GM23338 (cell line): Measurements from ENCODE around the gene ZCCHC9. TPM values are rescaled to one million over a fixed set of nuclear protein-coding genes. Genes with fewer than 3 reads are reported as not detected.

Experiments
- ATAC-seq: fragments of 200-7000 bp; cut with Tn5 transposase; 3 replicates; pipeline ENCODE4 v1.9.1; 2020
- DNase-seq: peaks from one replicate; pipeline ENCODE4 v3.0.0-alpha.2; 2015; ENCODE audit warnings: low spot score
- H2AFZ ChIP-seq: fragments of 200-600 bp; sonication (generic); 2 replicates; pipeline ENCODE4 v1.8.0; 2016; ENCODE audit warnings: antibody characterized with exemption, mild to moderate bottlenecking, moderate library complexity
- H3F3A ChIP-seq: fragments of 200-600 bp; sonication (generic); replicated peaks from 2 replicates; pipeline ENCODE4 v1.8.0; 2017; ENCODE audit warnings: antibody characterized with exemption, mixed run types, low read depth
- H3K27ac ChIP-seq: fragments of 200-600 bp; sonication (generic); 2 replicates; pipeline ENCODE4 v1.6.1; 2016; ENCODE audit warnings: low read depth
- H3K27me3 ChIP-seq: fragments of 200-600 bp; sonication (generic); 2 replicates; pipeline ENCODE4 v1.8.0; 2016; ENCODE audit warnings: mild to moderate bottlenecking, mixed run types, moderate library complexity; ENCODE audit not compliant: insufficient read depth
- H3K36me3 ChIP-seq: fragments of 200-600 bp; sonication (generic); 2 replicates; pipeline ENCODE4 v1.8.0; 2016; ENCODE audit warnings: mild to moderate bottlenecking; ENCODE audit not compliant: insufficient read depth
- H3K4me1 ChIP-seq: fragments of 200-600 bp; sonication (generic); 2 replicates; pipeline ENCODE4 v1.8.0; 2016; ENCODE audit warnings: mild to moderate bottlenecking, moderate library complexity; ENCODE audit not compliant: insufficient read depth
- H3K4me2 ChIP-seq: fragments of 200-600 bp; sonication (generic); 2 replicates; pipeline ENCODE4 v1.7.1; 2017; ENCODE audit warnings: mixed run types
- H3K4me3 ChIP-seq: fragments of 200-600 bp; sonication (generic); 2 replicates; pipeline ENCODE4 v1.6.1; 2016; ENCODE audit warnings: mixed run types
- H3K79me2 ChIP-seq: fragments of 200-600 bp; sonication (generic); replicated peaks from 2 replicates; pipeline ENCODE4 v1.8.0; 2017; ENCODE audit warnings: mild to moderate bottlenecking; ENCODE audit not compliant: insufficient read depth
- H3K9me2 ChIP-seq: fragments of 200-600 bp; sonication (generic); 2 replicates; pipeline ENCODE4 v1.8.0; 2017; ENCODE audit not compliant: insufficient read depth
- H4K20me1 ChIP-seq: fragments of 200-600 bp; sonication (generic); replicated peaks from 2 replicates; pipeline ENCODE4 v1.8.0; 2017; ENCODE audit warnings: mild to moderate bottlenecking; ENCODE audit not compliant: insufficient read depth
- H3K27ac Mint-ChIP-seq: 2 replicates; pipeline ENCODE4 v1.8.0; 2020; ENCODE audit warnings: inconsistent platforms, mild to moderate bottlenecking, moderate library complexity, mixed read lengths
- H3K27me3 Mint-ChIP-seq: 3 replicates; pipeline ENCODE4 v1.8.0; 2022; ENCODE audit warnings: low read depth, mild to moderate bottlenecking, moderate library complexity, mixed read lengths, inconsistent platforms; ENCODE audit not compliant: insufficient read depth, poor library complexity
- H3K36me3 Mint-ChIP-seq: 3 replicates; pipeline ENCODE4 v1.8.0; 2021; ENCODE audit warnings: low read depth, mild to moderate bottlenecking, inconsistent platforms, moderate library complexity, mixed read lengths
- H3K4me1 Mint-ChIP-seq: 3 replicates; pipeline ENCODE4 v1.8.0; 2020; ENCODE audit warnings: mild to moderate bottlenecking, inconsistent platforms, mixed read lengths
- H3K4me3 Mint-ChIP-seq: 3 replicates; pipeline ENCODE4 v1.8.0; 2021; ENCODE audit warnings: moderate library complexity, mild to moderate bottlenecking, inconsistent platforms, mixed read lengths
- H3K9me3 Mint-ChIP-seq: 3 replicates; pipeline ENCODE4 v1.8.0; 2020; ENCODE audit warnings: moderate library complexity, mild to moderate bottlenecking, inconsistent platforms, mixed read lengths
- CTCF ChIP-seq, 2 experiments: fragments of 200-600 bp in 1 of 2; sonication (generic) in 1 of 2; conservative IDR thresholded peaks; 2 replicates each; pipeline versions ENCODE4 v1.5.1 to v1.6.1; 2016 to 2017; ENCODE audit warnings: antibody characterized with exemption in 2 of 2, low read depth in 2 of 2, mild to moderate bottlenecking in 2 of 2, moderate library complexity in 1 of 2
- ETS1 ChIP-seq: IDR thresholded peaks from 2 replicates; pipeline ENCODE4 v1.6.1; 2016; ENCODE audit warnings: antibody characterized with exemption
- EZH2 ChIP-seq: fragments of 200-600 bp; sonication (generic); IDR thresholded peaks from one replicate; pipeline ENCODE4 v1.8.0; 2017; ENCODE audit warnings: antibody characterized with exemption, mild to moderate bottlenecking, low read depth; ENCODE audit not compliant: unreplicated experiment
- JUNB ChIP-seq: IDR thresholded peaks from one replicate; pipeline ENCODE4 v1.6.1; 2016; ENCODE audit warnings: antibody characterized with exemption; ENCODE audit not compliant: unreplicated experiment
- NANOG ChIP-seq: IDR thresholded peaks from 2 replicates; pipeline ENCODE4 v1.6.1; 2016; ENCODE audit warnings: antibody characterized with exemption, borderline replicate concordance
- REST ChIP-seq: IDR thresholded peaks from one replicate; pipeline ENCODE4 v1.6.1; 2018; ENCODE audit warnings: antibody characterized with exemption; ENCODE audit not compliant: unreplicated experiment
- ZNF114 ChIP-seq: fragments of 250-450 bp; sonication (Bioruptor Pico); IDR thresholded peaks from 2 replicates; pipeline ENCODE4 v1.5.0; 2020; ENCODE audit warnings: mild to moderate bottlenecking, moderate library complexity
- ZNF331 ChIP-seq: fragments of 250-450 bp; sonication (Bioruptor Pico); IDR thresholded peaks from 2 replicates; pipeline ENCODE4 v1.5.0; 2020; ENCODE audit warnings: low read depth, mild to moderate bottlenecking, moderate library complexity
- ZNF462 ChIP-seq: fragments of 250-450 bp; sonication (Bioruptor Pico); IDR thresholded peaks from 2 replicates; pipeline ENCODE4 v1.5.0; 2020; ENCODE audit warnings: mild to moderate bottlenecking, moderate library complexity
- polyA plus RNA-seq: library from polyadenylated mRNA; unstranded; fragments of >200 nt; fragmentation: Nextera tagmentation; extraction: Ambion mirVana; gene quantifications from 2 replicates; pipeline ENCODE4 v1.2.1, GENCODE V29; 2016
- total RNA-seq: library from RNA; depleted of rRNA; stranded (reverse); fragments of >200 nt; shearing (Covaris generic); gene quantifications from 2 replicates; pipeline ENCODE4 v1.2.3, GENCODE V29; 2014

Gene ZCCHC9
- total and polyA plus RNA-seq, 2 experiments from 2014 or later = 31.1 to 48.7 TPM

GRCh38 chr5:81302596-81302995 lies 1.2 kb downstream of the ZCCHC9 start:
- no peaks in the 10 kb centered on the region for H3K9me2 ChIP-seq
- no peaks in the 10 kb centered on the region for H4K20me1 ChIP-seq
- Mint-ChIP-seq H3K36me3 (no peaks in the 10 kb centered on the region; the same call in 1 of the 3 replicates), H3K4me1 (peaks cover 11% of the 10 kb centered on the region), H3K4me3 (peak overlapping the region; percentile 93), H3K9me3 (no peaks in the 10 kb centered on the region), H3K27ac (peak overlapping the region; percentile 98; the same call in 1 of the 2 replicates), H3K27me3 (no peaks in the 10 kb centered on the region)
- H3K4me2 ChIP-seq = peak overlapping the region; percentile 89
- DNase-seq (no peak), ATAC-seq (no peak)
- H3K79me2 ChIP-seq = peaks cover 57% of the 10 kb centered on the region
- no peaks in the 10 kb centered on the region for H3F3A ChIP-seq
- no peak overlapping the region for H2AFZ ChIP-seq
- peaks cover 9% of the 10 kb centered on the region; the same call in 1 of the 2 replicates for H3K4me1 ChIP-seq
- peak overlapping the region; percentile 65 for H3K4me3 ChIP-seq
- TF ChIP-seq ZNF462 (no peak), ETS1 (no peak), CTCF (conservative IDR thresholded peaks at IDR 0.05; ENCODE audit: low read depth in 2 of 2) (no peak), REST (no peak), ZNF331 (no peak), ZNF114 (CRISPR knock-in tag) (no peak), EZH2 (no peak), JUNB (no peak), NANOG (no peak)
- no peaks in the 10 kb centered on the region for H3K27me3 ChIP-seq
- H3K36me3 ChIP-seq = no peaks in the 10 kb centered on the region
- no peak overlapping the region for H3K27ac ChIP-seq
